ENCODE data around the gene NPR1.

DNA sequence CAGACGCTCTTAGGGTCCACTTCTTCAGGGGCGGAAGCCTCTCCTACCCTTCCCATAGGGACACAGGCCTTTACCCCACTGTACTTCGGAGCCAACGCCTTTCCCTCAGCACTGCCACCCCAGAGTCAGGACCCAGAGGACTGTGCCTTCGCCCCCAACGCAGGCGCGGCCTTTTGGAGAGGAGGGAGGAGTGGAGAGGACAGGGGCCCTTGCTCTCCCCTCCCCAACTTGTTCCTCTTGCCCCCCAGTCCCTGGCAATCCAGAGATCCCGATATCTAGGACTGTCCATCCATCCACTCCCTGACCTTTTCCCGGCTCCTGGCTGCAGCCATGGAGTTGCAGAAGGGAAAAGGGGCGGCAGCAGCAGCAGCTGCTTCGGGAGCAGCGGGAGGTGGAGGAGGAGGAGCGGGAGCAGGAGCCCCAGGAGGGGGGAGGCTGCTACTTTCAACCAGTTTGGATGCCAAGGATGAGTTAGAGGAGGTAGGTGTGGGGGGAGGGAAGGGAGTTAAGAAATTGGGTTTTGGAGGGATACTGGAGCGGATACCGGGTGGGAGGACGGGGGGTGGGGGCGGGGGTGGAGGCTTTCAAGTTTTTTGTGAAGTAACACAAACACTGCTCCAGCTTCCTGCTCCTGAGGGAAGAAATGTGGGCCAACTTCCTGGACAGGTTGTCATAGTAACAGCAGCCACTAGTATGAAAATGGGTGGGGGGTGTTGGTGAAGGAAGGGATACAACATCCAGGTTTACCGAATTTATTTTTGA lies 50.0 kb downstream of the NPR1 start:
- TF ChIP-seq FOS (IDR thresholded peaks at IDR 0.05; ENCODE audit: low read depth, low read length) (no peak), MXI1 (IDR thresholded peaks at IDR 0.05; ENCODE audit: borderline replicate concordance, low read depth, low read length) (no peak), RFX5 (IDR thresholded peaks at IDR 0.05; ENCODE audit: low read depth, low read length) (no peak), POLR2A (IDR thresholded peaks at IDR 0.05; ENCODE audit: low read depth, low read length) (no peak), MAFK (IDR thresholded peaks at IDR 0.05; ENCODE audit: low read depth, low read length) (no peak), BHLHE40 (IDR thresholded peaks at IDR 0.05; ENCODE audit: low read depth, low read length) (no peak), RAD21 (IDR thresholded peaks at IDR 0.05; ENCODE audit: low read length) (no peak), CHD1 (IDR thresholded peaks at IDR 0.05; ENCODE audit: low read depth, low read length) (no peak), RCOR1 (IDR thresholded peaks at IDR 0.05; ENCODE audit: insufficient replicate concordance, low read length) (no peak), MAZ (IDR thresholded peaks at IDR 0.05; ENCODE audit: borderline replicate concordance, low read depth, low read length) (no peak; the same call in 1 of the 2 replicates), CEBPB (IDR thresholded peaks at IDR 0.05; ENCODE audit: low read depth, low read length) (no peak), NFE2L2 (IDR thresholded peaks at IDR 0.05; ENCODE audit: low read depth, low read length) (no peak)
- TF ChIP-seq, protein P1, sequence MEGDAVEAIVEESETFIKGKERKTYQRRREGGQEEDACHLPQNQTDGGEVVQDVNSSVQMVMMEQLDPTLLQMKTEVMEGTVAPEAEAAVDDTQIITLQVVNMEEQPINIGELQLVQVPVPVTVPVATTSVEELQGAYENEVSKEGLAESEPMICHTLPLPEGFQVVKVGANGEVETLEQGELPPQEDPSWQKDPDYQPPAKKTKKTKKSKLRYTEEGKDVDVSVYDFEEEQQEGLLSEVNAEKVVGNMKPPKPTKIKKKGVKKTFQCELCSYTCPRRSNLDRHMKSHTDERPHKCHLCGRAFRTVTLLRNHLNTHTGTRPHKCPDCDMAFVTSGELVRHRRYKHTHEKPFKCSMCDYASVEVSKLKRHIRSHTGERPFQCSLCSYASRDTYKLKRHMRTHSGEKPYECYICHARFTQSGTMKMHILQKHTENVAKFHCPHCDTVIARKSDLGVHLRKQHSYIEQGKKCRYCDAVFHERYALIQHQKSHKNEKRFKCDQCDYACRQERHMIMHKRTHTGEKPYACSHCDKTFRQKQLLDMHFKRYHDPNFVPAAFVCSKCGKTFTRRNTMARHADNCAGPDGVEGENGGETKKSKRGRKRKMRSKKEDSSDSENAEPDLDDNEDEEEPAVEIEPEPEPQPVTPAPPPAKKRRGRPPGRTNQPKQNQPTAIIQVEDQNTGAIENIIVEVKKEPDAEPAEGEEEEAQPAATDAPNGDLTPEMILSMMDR (conservative IDR thresholded peaks at IDR 0.05; ENCODE audit: low read depth, low read length), result no peak
- TF ChIP-seq, protein P2, sequence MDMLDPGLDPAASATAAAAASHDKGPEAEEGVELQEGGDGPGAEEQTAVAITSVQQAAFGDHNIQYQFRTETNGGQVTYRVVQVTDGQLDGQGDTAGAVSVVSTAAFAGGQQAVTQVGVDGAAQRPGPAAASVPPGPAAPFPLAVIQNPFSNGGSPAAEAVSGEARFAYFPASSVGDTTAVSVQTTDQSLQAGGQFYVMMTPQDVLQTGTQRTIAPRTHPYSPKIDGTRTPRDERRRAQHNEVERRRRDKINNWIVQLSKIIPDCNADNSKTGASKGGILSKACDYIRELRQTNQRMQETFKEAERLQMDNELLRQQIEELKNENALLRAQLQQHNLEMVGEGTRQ (IDR thresholded peaks at IDR 0.05; ENCODE audit: low read depth, low read length), result no peak
